ENCODE measurements around the gene CLBA1. TPM values are rescaled to one million over a fixed set of nuclear protein-coding genes. Genes with fewer than 3 reads are reported as not detected.

The CLBA1 gene
- total and polyA plus RNA-seq, 9 of the 15 experiments (the other 6 are each of a cell fraction or from before 2014, with no cell fraction given): 0.04 to 3.9 (median 2.6) TPM

DNA sequence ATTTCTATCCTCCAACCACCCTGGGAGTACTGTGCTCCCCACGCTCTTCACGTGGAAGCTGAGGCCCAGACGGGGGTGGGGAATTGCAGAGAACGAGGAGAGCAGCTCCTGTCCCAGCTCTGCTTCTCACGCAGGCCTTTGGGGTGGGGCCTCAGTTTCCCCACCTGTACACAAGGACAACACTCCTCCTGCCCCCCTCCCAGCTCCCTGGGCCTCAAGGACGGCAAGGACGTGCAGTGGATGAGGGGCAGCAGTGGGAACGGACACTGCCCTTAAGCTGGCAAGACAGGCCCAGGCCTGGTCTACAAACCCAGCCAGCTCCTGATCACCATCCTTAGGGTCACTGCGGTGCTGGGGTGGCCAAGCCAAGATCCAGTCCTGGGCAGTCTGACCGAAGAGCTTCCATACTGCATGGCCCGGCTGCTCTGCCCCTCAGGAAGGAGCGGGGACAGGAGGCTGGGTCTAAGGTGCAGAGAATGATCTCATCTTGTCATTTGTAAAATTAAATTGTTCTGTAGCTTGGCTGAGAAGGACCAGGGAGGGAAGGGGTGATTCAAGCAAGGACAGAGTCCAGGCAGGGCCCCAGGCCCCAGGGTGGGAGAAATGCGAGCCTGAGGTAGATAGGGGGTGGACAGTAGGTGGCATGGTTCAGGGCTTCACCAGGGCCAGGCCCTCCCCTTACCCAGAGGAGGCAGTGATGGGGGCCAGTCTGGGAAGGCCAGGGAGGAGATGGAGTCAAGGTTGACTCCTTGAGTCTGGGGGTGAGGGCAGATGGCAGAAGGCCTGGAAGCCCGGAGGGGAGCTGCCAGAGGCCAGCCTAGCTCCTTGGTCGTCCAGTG lies 1.3 kb upstream of the CLBA1 start:
- Histone ChIP-seq H3K9me3 (replicated peaks; ENCODE audit: control insufficient read depth, insufficient read depth, low read depth, low read length) (no peaks in the 10 kb centered on the region), H3K4me3 (no peak overlapping the region), H3K4me2 (ENCODE audit: insufficient read depth, low read length) (no peak overlapping the region), H3K4me1 (replicated peaks in 1 of 2; ENCODE audit: control insufficient read depth in 2 of 2, insufficient read depth in 2 of 2, low read length in 2 of 2) (peaks cover 3 to 47% of the 10 kb centered on the region in 2 experiments; a peak in 4 of 5 replicates), H3K27me3 (ENCODE audit: control insufficient read depth in 2 of 2, insufficient read depth in 2 of 2, low read length in 2 of 2) (no peaks in the 10 kb centered on the region), H3K9ac (ENCODE audit: insufficient read depth in 1 of 2, low read depth in 2 of 2, low read length in 2 of 2) (peak overlapping the region in 1 of 2 experiments; percentile 45; a peak in 2 of 4 replicates), H3K9me1 (ENCODE audit: control insufficient read depth, insufficient read depth, low read length) (no peaks in the 10 kb centered on the region), H3K79me2 (ENCODE audit: control insufficient read depth, insufficient read depth, low read length) (no peaks in the 10 kb centered on the region; the same call in 2 of the 3 replicates), H4K20me1 (replicated peaks; ENCODE audit: control insufficient read depth, insufficient read depth, low read length) (no peaks in the 10 kb centered on the region; the same call in 1 of the 2 replicates), H3K36me3 (ENCODE audit: control insufficient read depth, insufficient read depth, low read length) (no peaks in the 10 kb centered on the region), H3K27ac (ENCODE audit: extremely low read depth, low read depth, low read length) (no peak overlapping the region), H2AFZ (ENCODE audit: low read depth, low read length) (no peak overlapping the region)
- TF ChIP-seq CCAR2 (IDR thresholded peaks at IDR 0.05; ENCODE audit: low read depth, low read length) (no peak), CHD4 (IDR thresholded peaks at IDR 0.05; ENCODE audit: insufficient read depth, insufficient replicate concordance, low read depth, low read length, poor library complexity, severe bottlenecking) (no peak), SMC3 (conservative IDR thresholded peaks at IDR 0.05; ENCODE audit: insufficient read depth, low read depth, low read length) (no peak), COPS2 (conservative IDR thresholded peaks at IDR 0.05) (no peak), ZNF79 (CRISPR knock-in tag; IDR thresholded peaks at IDR 0.05; ENCODE audit: low read depth) (no peak), ZSCAN32 (CRISPR knock-in tag; IDR thresholded peaks at IDR 0.05) (no peak), SRSF3 (IDR thresholded peaks at IDR 0.05; ENCODE audit: insufficient read depth, low read length) (no peak)
- TF ChIP-seq, protein P1, sequence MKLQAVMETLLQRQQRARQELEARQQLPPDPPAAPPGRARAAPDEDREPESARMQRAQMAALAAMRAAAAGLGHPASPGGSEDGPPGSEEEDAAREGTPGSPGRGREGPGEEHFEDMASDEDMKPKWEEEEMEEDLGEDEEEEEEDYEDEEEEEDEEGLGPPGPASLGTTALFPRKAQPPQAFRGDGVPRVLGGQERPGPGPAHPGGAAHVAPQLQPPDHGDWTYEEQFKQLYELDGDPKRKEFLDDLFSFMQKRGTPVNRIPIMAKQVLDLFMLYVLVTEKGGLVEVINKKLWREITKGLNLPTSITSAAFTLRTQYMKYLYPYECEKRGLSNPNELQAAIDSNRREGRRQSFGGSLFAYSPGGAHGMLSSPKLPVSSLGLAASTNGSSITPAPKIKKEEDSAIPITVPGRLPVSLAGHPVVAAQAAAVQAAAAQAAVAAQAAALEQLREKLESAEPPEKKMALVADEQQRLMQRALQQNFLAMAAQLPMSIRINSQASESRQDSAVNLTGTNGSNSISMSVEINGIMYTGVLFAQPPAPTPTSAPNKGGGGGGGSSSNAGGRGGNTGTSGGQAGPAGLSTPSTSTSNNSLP (IDR thresholded peaks at IDR 0.05; ENCODE audit: borderline replicate concordance, low read depth, low read length): no peak
- no TSS peak for BruUV-seq (replicated peaks)
- FAIRE-seq (no peak), DNase-seq (ENCODE audit: extremely low read depth in 1 of 4, low spot score in 3 of 4) (no peak), ATAC-seq (no peak)
- intact Hi-C loops (cut with micrococcal nuclease) (no loop called here), in situ Hi-C loops (cut with MboI) (no loop called here)
- ChIA-PET POLR2A (interaction anchor here (0.6 to 1.1 kb wide), 5 partner anchors 11 to 89 kb away, joined by 3 to 4 read pairs (median 3); no protein-coding TSS in a partner anchor), CTCF (ENCODE audit: low intra/inter-chr PET ratio) (interaction anchor here (1.5 kb wide), 1 partner anchor 9 kb away, joined by 3 read pairs; no protein-coding TSS in a partner anchor)
- WGBS (ENCODE audit: insufficient coverage, low coverage, missing lambda C conversion rate): 71% methylated on average over 12 of the region's 15 CpGs

Data from K562 (cell line).